IMR-90 (cell line): ENCODE measurements around the gene TFB2M. TPM values are rescaled to one million over a fixed set of nuclear protein-coding genes. Genes with fewer than 3 reads are reported as not detected.

Source experiments
- ATAC-seq: fragments of 200-7000 bp; cut with Tn5 transposase; 2 replicates; pipeline ENCODE4 v1.9.1; 2020; ENCODE audit warnings: low read depth, mild to moderate bottlenecking, moderate library complexity
- BruUV-seq: library from RNA; stranded (reverse); fragments of 400-500 nt; replicated peaks from 2 replicates; lab custom pipeline; 2021; lab: Mats Ljungman, UMichigan
- CTCF ChIA-PET: fragments of 300-600 bp; formaldehyde crosslinking; extraction: SDS; loops from one replicate; lab custom pipeline; 2021; ENCODE audit warnings: antibody characterized with exemption; lab: Yijun Ruan, JAX
- POLR2A ChIA-PET: fragments of 300-600 bp; sonication (Branson Sonifier 250); formaldehyde crosslinking; loops from one replicate; lab custom pipeline; 2022; ENCODE audit warnings: antibody characterized with exemption; ENCODE audit not compliant: unreplicated experiment; lab: Charles Lee
- DNase-seq: peaks from one replicate; pipeline ENCODE4 v3.0.0; 2013
- H2AFZ ChIP-seq: replicated peaks from 2 replicates; pipeline ENCODE3; 2013; ENCODE audit warnings: low read length, mild to moderate bottlenecking; ENCODE audit not compliant: poor library complexity
- H2AK5ac ChIP-seq: 2 replicates; pipeline ENCODE4 v1.6.1; 2013; ENCODE audit warnings: low read depth, low read length, inconsistent platforms
- H2AK9ac ChIP-seq: replicated peaks from 2 replicates; pipeline ENCODE3; 2013; ENCODE audit warnings: mild to moderate bottlenecking, low read depth, low read length, moderate library complexity; ENCODE audit not compliant: poor library complexity
- H2BK120ac ChIP-seq: 2 replicates; pipeline ENCODE4 v1.6.1; 2013; ENCODE audit warnings: low read depth, low read length, inconsistent platforms
- H2BK15ac ChIP-seq: 3 replicates; pipeline ENCODE4 v1.6.1; 2013; ENCODE audit warnings: low read depth, low read length, inconsistent platforms
- H2BK20ac ChIP-seq: 2 replicates; pipeline ENCODE4 v1.6.1; 2013; ENCODE audit warnings: low read depth, mild to moderate bottlenecking, inconsistent platforms, low read length, moderate library complexity
- H2BK5ac ChIP-seq: 2 replicates; pipeline ENCODE4 v1.6.1; 2013; ENCODE audit warnings: mild to moderate bottlenecking, low read depth, low read length, inconsistent platforms; ENCODE audit not compliant: poor library complexity, severe bottlenecking
- H3K14ac ChIP-seq: replicated peaks from 2 replicates; pipeline ENCODE4 v1.6.1; 2013; ENCODE audit warnings: low read depth, low read length, inconsistent platforms
- H3K18ac ChIP-seq: 2 replicates; pipeline ENCODE4 v1.6.1; 2013; ENCODE audit warnings: low read depth, low read length, control low read depth
- H3K23ac ChIP-seq: 2 replicates; pipeline ENCODE4 v1.6.1; 2013; ENCODE audit warnings: low read depth, low read length, inconsistent platforms
- H3K27ac ChIP-seq: 2 replicates; pipeline ENCODE4 v1.5.1; 2013; ENCODE audit warnings: mild to moderate bottlenecking, control low read depth, low read length; ENCODE audit not compliant: insufficient read depth
- H3K27me3 ChIP-seq: 2 replicates; pipeline ENCODE4 v1.6.1; 2013; ENCODE audit warnings: low read length; ENCODE audit not compliant: control insufficient read depth, insufficient read depth
- H3K36me3 ChIP-seq: 2 replicates; pipeline ENCODE4 v1.6.1; 2013; ENCODE audit warnings: low read length, mixed read lengths; ENCODE audit not compliant: control insufficient read depth, insufficient read depth
- H3K4ac ChIP-seq: 2 replicates; pipeline ENCODE4 v1.6.1; 2013; ENCODE audit warnings: low read depth, low read length, inconsistent platforms
- H3K4me1 ChIP-seq: 2 replicates; pipeline ENCODE4 v1.6.1; 2013; ENCODE audit warnings: low read length, mixed read lengths; ENCODE audit not compliant: control insufficient read depth, insufficient read depth
- H3K4me2 ChIP-seq: 2 replicates; pipeline ENCODE4 v1.6.1; 2013; ENCODE audit warnings: low read depth, mild to moderate bottlenecking, control low read depth, low read length, moderate library complexity
- H3K4me3 ChIP-seq: 2 replicates; pipeline ENCODE4 v1.5.1; 2013; ENCODE audit warnings: low read depth, mild to moderate bottlenecking, control low read depth, low read length, moderate library complexity; ENCODE audit not compliant: insufficient read depth
- H3K56ac ChIP-seq: 2 replicates; pipeline ENCODE4 v1.6.1; 2013; ENCODE audit warnings: low read length, inconsistent platforms; ENCODE audit not compliant: insufficient read depth; ENCODE audit errors: extremely low read depth
- H3K79me1 ChIP-seq, 2 experiments: 2 replicates each; pipeline ENCODE4 v1.6.1; 2013; ENCODE audit warnings: low read length in 2 of 2, inconsistent platforms in 1 of 2, low read depth in 1 of 2
- H3K9ac ChIP-seq: 2 replicates; pipeline ENCODE4 v1.6.1; 2013; ENCODE audit warnings: low read depth, low read length, control low read depth
- H3K9me1 ChIP-seq: 2 replicates; pipeline ENCODE4 v1.6.1; 2013; ENCODE audit warnings: low read length, inconsistent platforms; ENCODE audit not compliant: insufficient read depth
- H3K9me3 ChIP-seq: 2 replicates; pipeline ENCODE4 v1.6.1; 2013; ENCODE audit warnings: low read length; ENCODE audit not compliant: control insufficient read depth, insufficient read depth
- H4K20me1 ChIP-seq: 2 replicates; pipeline ENCODE4 v1.6.1; 2013; ENCODE audit warnings: low read length, inconsistent platforms; ENCODE audit not compliant: insufficient read depth
- H4K5ac ChIP-seq: 2 replicates; pipeline ENCODE4 v1.6.1; 2013; ENCODE audit warnings: mild to moderate bottlenecking, low read depth, low read length, control low read depth
- H4K8ac ChIP-seq, 2 experiments: 2 replicates each; pipeline ENCODE4 v1.6.1; 2013; ENCODE audit warnings: low read depth in 2 of 2, low read length in 2 of 2, control low read depth in 1 of 2, inconsistent platforms in 1 of 2
- H4K91ac ChIP-seq: 2 replicates; pipeline ENCODE4 v1.6.1; 2013; ENCODE audit warnings: low read depth, low read length, inconsistent platforms; ENCODE audit not compliant: insufficient read depth
- FOS ChIP-seq: fragments of 150-350 bp; IDR thresholded peaks from 2 replicates; pipeline ENCODE4 v1.6.1; 2016; ENCODE audit warnings: low read depth, low read length
- MAFK ChIP-seq: IDR thresholded peaks from 2 replicates; pipeline ENCODE4 v1.6.1; 2012; ENCODE audit warnings: low read depth, low read length, improper control_type of control experiment
- POLR2A ChIP-seq: IDR thresholded peaks from 2 replicates; pipeline ENCODE4 v1.6.1; 2012; ENCODE audit warnings: mild to moderate bottlenecking, low read depth, low read length
- RAD21 ChIP-seq: IDR thresholded peaks from 2 replicates; pipeline ENCODE4 v1.6.1; 2012; ENCODE audit warnings: low read length, improper control_type of control experiment
- SMC3 ChIP-seq: fragments of 150-350 bp; IDR thresholded peaks from 2 replicates; pipeline ENCODE4 v1.6.1; 2016; ENCODE audit warnings: low read depth, mild to moderate bottlenecking, antibody characterized with exemption, low read length, moderate library complexity
- WGBS, 2 experiments: methylation state at CpG; one replicate each; pipeline versions ENCODE4 v1.1.5 to v1.1.7; 2013; ENCODE audit warnings: missing lambda C conversion rate in 2 of 2; ENCODE audit not compliant: insufficient read length in 1 of 2; ENCODE audit errors: extremely low coverage in 2 of 2; 5-methylcytosine and 5-hydroxymethylcytosine counted together
- dilution Hi-C: fragments of 300-500 bp; cut with HindIII; formaldehyde crosslinking; loops from one replicate; pipeline ENCODE4 v1.14.3; 2018; ENCODE audit warnings: low sequenced_read_pairs; ENCODE audit not compliant: unreplicated experiment
- in situ Hi-C: fragments of 300-500 bp; cut with MboI; formaldehyde crosslinking; loops from 3 replicates; pipeline ENCODE4 v1.14.3; 2019; ENCODE audit warnings: low sequenced_read_pairs, inconsistent platforms, mixed read lengths
- intact Hi-C: fragments of 100-400 bp; cut with micrococcal nuclease; formaldehyde crosslinking; loops from 2 replicates; pipeline ENCODE4 v1.10.0; 2022
- polyA plus RNA-seq, 3 experiments: library from polyadenylated mRNA; depleted of rRNA; stranded (reverse); fragments of >200 nt; gene quantifications; 2 replicates each; pipeline ENCODE4 v1.2.3, GENCODE V29; 2012; ENCODE audit warnings: low replicate concordance in 1 of 3
- total RNA-seq: library from RNA; depleted of rRNA; stranded (reverse); fragments of >200 nt; gene quantifications from 2 replicates; pipeline ENCODE4 v1.2.3, GENCODE V29; 2012
- TF ChIP-seq, protein P1 (sequence below): conservative IDR thresholded peaks from 2 replicates; pipeline ENCODE4 v1.5.1; 2012; ENCODE audit warnings: mild to moderate bottlenecking, low read depth, low read length, improper control_type of control experiment
- TF ChIP-seq, protein P2 (sequence below): fragments of 150-350 bp; IDR thresholded peaks from 2 replicates; pipeline ENCODE4 v1.6.1; 2016; ENCODE audit warnings: low read depth, mild to moderate bottlenecking, low read length, moderate library complexity, borderline replicate concordance

The TFB2M gene
- total and polyA plus RNA-seq, 2 of the 4 experiments (the other 2 are of a cell fraction), result 13.3 to 15.7 TPM

DNA sequence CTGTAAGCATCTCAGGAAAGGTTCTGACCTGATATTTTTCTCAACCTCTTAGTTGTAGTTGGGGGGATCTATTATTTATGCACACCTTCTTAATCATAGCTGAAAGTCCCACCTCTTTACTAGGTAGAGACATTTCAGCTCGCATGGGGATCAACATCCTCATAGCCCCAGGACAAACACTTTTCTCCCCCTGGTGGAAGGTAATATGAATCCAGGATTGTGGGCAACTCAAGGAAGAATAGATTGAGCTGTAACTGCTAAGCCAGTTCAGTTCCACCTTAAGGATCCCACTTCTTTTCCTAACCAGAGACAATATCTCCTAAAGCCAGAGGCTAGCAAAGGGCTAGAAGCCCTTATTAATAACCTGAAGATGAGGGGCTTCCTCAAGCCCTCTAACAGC, 33.5 kb downstream of the TFB2M start:
- Histone ChIP-seq H3K27ac (no peak overlapping the region), H2BK15ac (no peak overlapping the region), H2BK20ac (no peak overlapping the region), H2AK5ac (no peak overlapping the region), H3K23ac (no peak overlapping the region), H3K4me3 (no peak overlapping the region), H4K8ac (no peak overlapping the region), H2AFZ (no peak overlapping the region), H3K56ac (no peak overlapping the region), H3K27me3 (peaks cover 13% of the 10 kb centered on the region), H3K36me3 (no peaks in the 10 kb centered on the region), H3K4me2 (no peak overlapping the region), H3K79me1 (no peaks in the 10 kb centered on the region), H3K9ac (no peak overlapping the region), H3K18ac (no peak overlapping the region), H3K4me1 (no peaks in the 10 kb centered on the region), H3K9me3 (peaks cover 13% of the 10 kb centered on the region), H3K4ac (no peak overlapping the region), H2AK9ac (no peak overlapping the region), H4K20me1 (no peaks in the 10 kb centered on the region), H2BK120ac (no peak overlapping the region), H4K5ac (no peak overlapping the region), H2BK5ac (no peak overlapping the region), H4K91ac (no peak overlapping the region), H3K9me1 (no peaks in the 10 kb centered on the region), H3K14ac (no peak overlapping the region)
- ATAC-seq (no peak), DNase-seq (peak; percentile 2)
- TF ChIP-seq POLR2A (no peak), SMC3 (no peak), MAFK (no peak), RAD21 (no peak), FOS (no peak)
- TF ChIP-seq, protein P1, sequence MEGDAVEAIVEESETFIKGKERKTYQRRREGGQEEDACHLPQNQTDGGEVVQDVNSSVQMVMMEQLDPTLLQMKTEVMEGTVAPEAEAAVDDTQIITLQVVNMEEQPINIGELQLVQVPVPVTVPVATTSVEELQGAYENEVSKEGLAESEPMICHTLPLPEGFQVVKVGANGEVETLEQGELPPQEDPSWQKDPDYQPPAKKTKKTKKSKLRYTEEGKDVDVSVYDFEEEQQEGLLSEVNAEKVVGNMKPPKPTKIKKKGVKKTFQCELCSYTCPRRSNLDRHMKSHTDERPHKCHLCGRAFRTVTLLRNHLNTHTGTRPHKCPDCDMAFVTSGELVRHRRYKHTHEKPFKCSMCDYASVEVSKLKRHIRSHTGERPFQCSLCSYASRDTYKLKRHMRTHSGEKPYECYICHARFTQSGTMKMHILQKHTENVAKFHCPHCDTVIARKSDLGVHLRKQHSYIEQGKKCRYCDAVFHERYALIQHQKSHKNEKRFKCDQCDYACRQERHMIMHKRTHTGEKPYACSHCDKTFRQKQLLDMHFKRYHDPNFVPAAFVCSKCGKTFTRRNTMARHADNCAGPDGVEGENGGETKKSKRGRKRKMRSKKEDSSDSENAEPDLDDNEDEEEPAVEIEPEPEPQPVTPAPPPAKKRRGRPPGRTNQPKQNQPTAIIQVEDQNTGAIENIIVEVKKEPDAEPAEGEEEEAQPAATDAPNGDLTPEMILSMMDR, result peak; percentile 15; the same call in 1 of the 2 replicates
- TF ChIP-seq, protein P2, sequence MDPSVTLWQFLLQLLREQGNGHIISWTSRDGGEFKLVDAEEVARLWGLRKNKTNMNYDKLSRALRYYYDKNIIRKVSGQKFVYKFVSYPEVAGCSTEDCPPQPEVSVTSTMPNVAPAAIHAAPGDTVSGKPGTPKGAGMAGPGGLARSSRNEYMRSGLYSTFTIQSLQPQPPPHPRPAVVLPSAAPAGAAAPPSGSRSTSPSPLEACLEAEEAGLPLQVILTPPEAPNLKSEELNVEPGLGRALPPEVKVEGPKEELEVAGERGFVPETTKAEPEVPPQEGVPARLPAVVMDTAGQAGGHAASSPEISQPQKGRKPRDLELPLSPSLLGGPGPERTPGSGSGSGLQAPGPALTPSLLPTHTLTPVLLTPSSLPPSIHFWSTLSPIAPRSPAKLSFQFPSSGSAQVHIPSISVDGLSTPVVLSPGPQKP, result no peak
- dilution Hi-C loops (no loop called here), in situ Hi-C loops (no loop called here), intact Hi-C loops (no loop called here)
- CTCF ChIA-PET, result interaction anchor here (1.1 kb wide), 1 partner anchor 16 kb away, joined by 3 read pairs; no protein-coding TSS in a partner anchor
- BruUV-seq, result no TSS peak
- POLR2A ChIA-PET, result no interaction called here
- no CpG with 5 or more reads among the region's 1 CpG for WGBS, 2 experiments
